ENCODE measurements around the gene PDIK1L.

- TF ChIP-seq EZH2 (IDR thresholded peaks at IDR 0.05; ENCODE audit: borderline replicate concordance, low read length) (no peak), CTCF (conservative IDR thresholded peaks at IDR 0.05 in 1 of 2, IDR thresholded peaks at IDR 0.05 in 1 of 2; ENCODE audit: extremely low read depth in 1 of 2, insufficient read depth in 1 of 2, low read depth in 1 of 2, low read length in 2 of 2) (no peak)
These were observed 13.8 kb downstream of the PDIK1L start for GRCh38 chr1:26125382-26125781.
